GM23338 (cell line): Measurements from ENCODE around the gene BTRC.

Experiments used
- POLR2AphosphoS5 ChIP-seq: IDR thresholded peaks from 2 replicates; pipeline ENCODE4 v1.6.1; 2016; ENCODE audit warnings: antibody characterized with exemption, low read depth
- TF ChIP-seq, protein P1 (sequence below), 2 experiments: fragments of 200-600 bp in 1 of 2; sonication (generic) in 1 of 2; conservative IDR thresholded peaks; 2 replicates each; pipeline versions ENCODE4 v1.5.1 to v1.6.1; 2016 to 2017; ENCODE audit warnings: antibody characterized with exemption in 2 of 2, low read depth in 2 of 2, mild to moderate bottlenecking in 2 of 2, moderate library complexity in 1 of 2

DNA sequence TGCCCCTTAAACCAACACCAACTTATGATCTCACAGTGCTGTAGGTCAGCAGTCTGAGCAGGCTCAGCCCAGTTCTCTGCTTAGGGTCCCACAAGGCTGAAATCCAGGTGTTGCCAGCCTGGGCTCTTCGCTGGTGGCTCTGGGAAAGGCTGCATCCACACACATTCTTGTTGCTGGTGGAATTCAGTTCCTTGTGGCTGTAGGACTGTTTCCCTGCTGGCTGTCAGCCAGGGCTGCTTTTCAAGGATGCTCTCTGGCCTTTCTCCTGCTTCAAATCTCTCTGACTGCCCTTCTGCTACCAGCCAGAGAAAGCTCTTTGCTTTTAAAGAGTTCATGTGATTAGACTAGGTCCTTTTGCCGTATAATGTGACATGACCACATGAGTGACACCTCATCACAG, 218.8 kb downstream of the BTRC start:
- TF ChIP-seq, protein P1, sequence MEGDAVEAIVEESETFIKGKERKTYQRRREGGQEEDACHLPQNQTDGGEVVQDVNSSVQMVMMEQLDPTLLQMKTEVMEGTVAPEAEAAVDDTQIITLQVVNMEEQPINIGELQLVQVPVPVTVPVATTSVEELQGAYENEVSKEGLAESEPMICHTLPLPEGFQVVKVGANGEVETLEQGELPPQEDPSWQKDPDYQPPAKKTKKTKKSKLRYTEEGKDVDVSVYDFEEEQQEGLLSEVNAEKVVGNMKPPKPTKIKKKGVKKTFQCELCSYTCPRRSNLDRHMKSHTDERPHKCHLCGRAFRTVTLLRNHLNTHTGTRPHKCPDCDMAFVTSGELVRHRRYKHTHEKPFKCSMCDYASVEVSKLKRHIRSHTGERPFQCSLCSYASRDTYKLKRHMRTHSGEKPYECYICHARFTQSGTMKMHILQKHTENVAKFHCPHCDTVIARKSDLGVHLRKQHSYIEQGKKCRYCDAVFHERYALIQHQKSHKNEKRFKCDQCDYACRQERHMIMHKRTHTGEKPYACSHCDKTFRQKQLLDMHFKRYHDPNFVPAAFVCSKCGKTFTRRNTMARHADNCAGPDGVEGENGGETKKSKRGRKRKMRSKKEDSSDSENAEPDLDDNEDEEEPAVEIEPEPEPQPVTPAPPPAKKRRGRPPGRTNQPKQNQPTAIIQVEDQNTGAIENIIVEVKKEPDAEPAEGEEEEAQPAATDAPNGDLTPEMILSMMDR (conservative IDR thresholded peaks at IDR 0.05; ENCODE audit: low read depth in 2 of 2): no peak
- TF ChIP-seq POLR2AphosphoS5: no peak
